H1 (cell line): Measurements from ENCODE around the gene SCYL1. TPM values are rescaled to one million over a fixed set of nuclear protein-coding genes. Genes with fewer than 3 reads are reported as not detected.

Experiments
- CTCF ChIA-PET: fragments of 300-600 bp; sonication (Branson Sonifier 250); formaldehyde crosslinking; loops from one replicate; lab custom pipeline; 2021; ENCODE audit not compliant: partially characterized antibody; lab: Charles Lee
- POLR2A ChIA-PET: fragments of 300-600 bp; sonication (Branson Sonifier 250); formaldehyde crosslinking; loops from one replicate; lab custom pipeline; 2021; ENCODE audit warnings: inconsistent platforms; ENCODE audit not compliant: partially characterized antibody; lab: Charles Lee
- DNase-seq, 2 experiments: peaks; one replicate each; pipeline versions ENCODE4 v3.0.0 to v3.0.0-alpha.2; 2010 to 2022; ENCODE audit warnings: low spot score in 2 of 2, low read depth in 1 of 2, mixed read lengths in 1 of 2
- FAIRE-seq: peaks from 2 replicates; lab custom pipeline; 2011; peaks lifted over from hg19 to GRCh38; lab: Jason Lieb, UNC
- H2AFZ ChIP-seq: 2 replicates; pipeline ENCODE4 v1.8.1; 2012; ENCODE audit warnings: low read length, inconsistent platforms
- H2AK5ac ChIP-seq: 2 replicates; pipeline ENCODE4 v1.6.1; 2013; ENCODE audit warnings: low read depth, low read length
- H2BK120ac ChIP-seq: replicated peaks from 2 replicates; pipeline ENCODE3; 2013; ENCODE audit warnings: low read depth, low read length, inconsistent platforms
- H2BK12ac ChIP-seq: 2 replicates; pipeline ENCODE4 v1.6.1; 2013; ENCODE audit warnings: low read depth, low read length
- H2BK15ac ChIP-seq: 2 replicates; pipeline ENCODE4 v1.6.1; 2013; ENCODE audit warnings: low read length
- H2BK20ac ChIP-seq: 2 replicates; pipeline ENCODE4 v1.6.1; 2013; ENCODE audit warnings: low read length
- H2BK5ac ChIP-seq: 2 replicates; pipeline ENCODE4 v1.6.1; 2013; ENCODE audit warnings: low read depth, low read length
- H3K14ac ChIP-seq: 2 replicates; pipeline ENCODE4 v1.6.1; 2013; ENCODE audit warnings: inconsistent platforms; ENCODE audit not compliant: insufficient read length
- H3K18ac ChIP-seq: 2 replicates; pipeline ENCODE4 v1.6.1; 2013; ENCODE audit warnings: low read length; ENCODE audit errors: extremely low read depth
- H3K23ac ChIP-seq: 2 replicates; pipeline ENCODE4 v1.6.1; 2013; ENCODE audit warnings: inconsistent platforms; ENCODE audit not compliant: insufficient read length
- H3K23me2 ChIP-seq: 2 replicates; pipeline ENCODE4 v1.6.1; 2013; ENCODE audit warnings: low read depth, low read length
- H3K27ac ChIP-seq: 2 replicates; pipeline ENCODE4 v1.6.1; 2011; ENCODE audit warnings: low read depth, low read length, inconsistent platforms
- H3K27me3 ChIP-seq, 4 experiments: replicated peaks in 1 of 4; 1 replicate in 1 of 4; 2 replicates in 3 of 4; pipeline versions ENCODE4 v1.6.1 to v1.8.1; 2011 to 2013; ENCODE audit warnings: low read length in 3 of 4, mild to moderate bottlenecking in 3 of 4, inconsistent platforms in 2 of 4, mixed read lengths in 2 of 4, moderate library complexity in 1 of 4; ENCODE audit not compliant: control insufficient read depth in 3 of 4, insufficient read depth in 3 of 4; ENCODE audit errors: extremely low read depth in 1 of 4
- H3K36me3 ChIP-seq, 4 experiments: 2 replicates each; pipeline versions ENCODE4 v1.6.1 to v1.8.1; 2011 to 2013; ENCODE audit warnings: mild to moderate bottlenecking in 4 of 4, low read length in 3 of 4, moderate library complexity in 2 of 4, control low read depth in 1 of 4, inconsistent platforms in 1 of 4; ENCODE audit not compliant: insufficient read depth in 4 of 4, control insufficient read depth in 2 of 4
- H3K4ac ChIP-seq: replicated peaks from 2 replicates; pipeline ENCODE3; 2013; ENCODE audit warnings: low read length, low read depth, mixed read lengths, inconsistent platforms; ENCODE audit not compliant: insufficient read length
- H3K4me1 ChIP-seq, 4 experiments: replicated peaks in 1 of 4; 1 replicate in 1 of 4; 2 replicates in 3 of 4; pipeline versions ENCODE4 v1.6.1 to v1.8.1; 2011 to 2013; ENCODE audit warnings: low read length in 3 of 4, inconsistent platforms in 2 of 4, mixed read lengths in 1 of 4; ENCODE audit not compliant: insufficient read depth in 4 of 4, control insufficient read depth in 3 of 4
- H3K4me2 ChIP-seq, 2 experiments: 2 replicates each; pipeline versions ENCODE4 v1.6.1 to v1.8.1; 2011 to 2013; ENCODE audit warnings: low read depth in 2 of 2, low read length in 2 of 2, control low read depth in 1 of 2, inconsistent platforms in 1 of 2, mild to moderate bottlenecking in 1 of 2; ENCODE audit not compliant: insufficient read depth in 1 of 2
- H3K4me3 ChIP-seq, 4 experiments: fragments of 200-600, 300-600 bp in 1 of 4; sonication (generic), shearing (Covaris generic), sonication (Bioruptor Twin) in 1 of 4; 2 replicates each; pipeline versions ENCODE4 v1.5.1 to v1.8.1; 2011 to 2016; ENCODE audit warnings: low read length in 4 of 4, low read depth in 3 of 4, control low read depth in 2 of 4, inconsistent platforms in 2 of 4, mild to moderate bottlenecking in 2 of 4, mixed read lengths in 1 of 4, moderate library complexity in 1 of 4; ENCODE audit not compliant: insufficient read depth in 2 of 4; ENCODE audit errors: extremely low read depth in 1 of 4
- H3K56ac ChIP-seq: replicated peaks from 2 replicates; pipeline ENCODE3; 2013; ENCODE audit warnings: low read depth, mild to moderate bottlenecking, mixed read lengths, low read length, inconsistent platforms; ENCODE audit not compliant: insufficient read length
- H3K79me1 ChIP-seq: 2 replicates; pipeline ENCODE4 v1.6.1; 2013; ENCODE audit warnings: low read depth, low read length, control low read depth
- H3K79me2 ChIP-seq, 2 experiments: 2 replicates each; pipeline versions ENCODE4 v1.6.1 to v1.8.1; 2012 to 2013; ENCODE audit warnings: low read length in 2 of 2, mild to moderate bottlenecking in 2 of 2, inconsistent platforms in 1 of 2; ENCODE audit not compliant: insufficient read depth in 2 of 2, control insufficient read depth in 1 of 2
- H3K9ac ChIP-seq, 4 experiments: replicated peaks in 1 of 4; 1 replicate in 1 of 4; 2 replicates in 3 of 4; pipeline versions ENCODE4 v1.6.1 to v1.8.1; 2011 to 2013; ENCODE audit warnings: low read depth in 3 of 4, low read length in 3 of 4, control low read depth in 2 of 4, mild to moderate bottlenecking in 2 of 4, moderate library complexity in 2 of 4, inconsistent platforms in 1 of 4; ENCODE audit errors: extremely low read depth in 1 of 4
- H3K9me3 ChIP-seq, 2 experiments: 2 replicates each; pipeline versions ENCODE4 v1.6.1 to v1.8.1; 2012 to 2013; ENCODE audit warnings: mild to moderate bottlenecking in 2 of 2, moderate library complexity in 2 of 2, control low read depth in 1 of 2, inconsistent platforms in 1 of 2, low read depth in 1 of 2, low read length in 1 of 2, mixed read lengths in 1 of 2; ENCODE audit not compliant: insufficient read depth in 2 of 2
- H4K20me1 ChIP-seq, 2 experiments: replicated peaks in 1 of 2; 2 replicates each; pipeline versions ENCODE3 to v1.8.1; 2011 to 2013; ENCODE audit warnings: inconsistent platforms in 2 of 2, low read length in 2 of 2, mild to moderate bottlenecking in 1 of 2; ENCODE audit not compliant: insufficient read depth in 2 of 2, control insufficient read depth in 1 of 2
- H4K5ac ChIP-seq: 2 replicates; pipeline ENCODE4 v1.6.1; 2013; ENCODE audit warnings: low read length, low read depth, mixed read lengths, inconsistent platforms; ENCODE audit not compliant: insufficient read length
- H4K8ac ChIP-seq: 2 replicates; pipeline ENCODE4 v1.8.0; 2013; ENCODE audit warnings: mild to moderate bottlenecking, moderate library complexity, low read length, inconsistent platforms; ENCODE audit not compliant: insufficient read depth; ENCODE audit errors: extremely low read depth
- H4K91ac ChIP-seq: replicated peaks from 2 replicates; pipeline ENCODE3; 2013; ENCODE audit warnings: low read length, mixed read lengths, inconsistent platforms; ENCODE audit not compliant: insufficient read length
- ASH2L ChIP-seq: fragments of 200-600, 300-600 bp; sonication (generic); IDR thresholded peaks from one replicate; pipeline ENCODE4 v1.7.1; 2017; ENCODE audit warnings: low read length
- BRCA1 ChIP-seq: IDR thresholded peaks from 2 replicates; pipeline ENCODE4 v1.6.1; 2012; ENCODE audit warnings: low read depth, low read length, improper control_type of control experiment
- CBX8 ChIP-seq: fragments of 300-800, 300-1000 bp; sonication (generic); IDR thresholded peaks from 2 replicates; pipeline ENCODE4 v1.7.1; 2016; ENCODE audit warnings: low read depth, low read length, borderline replicate concordance
- CTBP2 ChIP-seq: IDR thresholded peaks from 2 replicates; pipeline ENCODE4 v1.7.0; 2011; ENCODE audit warnings: borderline replicate concordance, mild to moderate bottlenecking, moderate library complexity, mixed read lengths, low read length; ENCODE audit not compliant: insufficient read depth, insufficient read length
- KDM4A ChIP-seq: IDR thresholded peaks from one replicate; pipeline ENCODE4 v1.7.1; 2012; ENCODE audit warnings: low read depth, mild to moderate bottlenecking, moderate library complexity, low read length, inconsistent platforms; ENCODE audit not compliant: severe bottlenecking
- NRF1 ChIP-seq: IDR thresholded peaks from 2 replicates; pipeline ENCODE4 v1.6.1; 2011; ENCODE audit warnings: mild to moderate bottlenecking, low read depth, low read length, improper control_type of control experiment
- RAD21 ChIP-seq, 2 experiments: IDR thresholded peaks in 1 of 2; conservative IDR thresholded peaks in 1 of 2; 2 replicates each; pipeline ENCODE4 v1.6.1; 2011; ENCODE audit warnings: low read depth in 2 of 2, low read length in 2 of 2, improper control_type of control experiment in 1 of 2, inconsistent platforms in 1 of 2, mild to moderate bottlenecking in 1 of 2, moderate library complexity in 1 of 2
- SIRT6 ChIP-seq: IDR thresholded peaks from one replicate; pipeline ENCODE4 v1.7.1; 2012; ENCODE audit warnings: low read length, inconsistent platforms
- SUZ12 ChIP-seq: fragments of 200-600 bp; sonication (generic); IDR thresholded peaks from 2 replicates; pipeline ENCODE4 v1.6.1; 2012; ENCODE audit warnings: mild to moderate bottlenecking, inconsistent platforms, low read length, moderate library complexity, mixed read lengths
- TCF12 ChIP-seq: IDR thresholded peaks from 2 replicates; pipeline ENCODE4 v1.6.1; 2011; ENCODE audit warnings: low read depth, mild to moderate bottlenecking, low read length
- WGBS, 2 experiments: shearing (Covaris generic) in 1 of 2; methylation state at CpG; one replicate each; pipeline versions ENCODE4 v1.1.6 to v1.1.7; 2013 to 2015; ENCODE audit warnings: low lambda C conversion rate in 2 of 2, mixed read lengths in 2 of 2, inconsistent platforms in 1 of 2, low coverage in 1 of 2, missing lambda C conversion rate in 1 of 2; ENCODE audit not compliant: insufficient replicate concordance in 2 of 2, insufficient coverage in 1 of 2, insufficient read length in 1 of 2; ENCODE audit errors: extremely low coverage in 1 of 2, missing lambda C conversion rate in 1 of 2; 5-methylcytosine and 5-hydroxymethylcytosine counted together
- polyA plus RNA-seq, 7 experiments: library from polyadenylated mRNA; depleted of rRNA in 3 of 7; stranded (reverse) in 5 of 7; unstranded in 2 of 7; fragments of >200 nt in 5 of 7; fragments of 200-250 nt in 2 of 7; gene quantifications; 1 replicate in 5 of 7; 2 replicates in 1 of 7; 4 replicates in 1 of 7; pipeline versions ENCODE4 v1.2.1 to v1.2.3, GENCODE V29; 2011 to 2013; ENCODE audit warnings: missing spikeins in 2 of 7, mixed read lengths in 2 of 7
- total RNA-seq: library from RNA; stranded (reverse); fragmentation: NEBNext Ultra II Directional; extraction: Animal tissue kit (Norgen Biotek cat#: 25700); gene quantifications from 2 replicates; pipeline ENCODE4 v1.2.1, GENCODE V29; 2021

The SCYL1 gene
- total and polyA plus RNA-seq, 2 of the 8 experiments (the other 6 are each of a cell fraction or from before 2014, with no cell fraction given) = 59.8 to 77.7 TPM

DNA sequence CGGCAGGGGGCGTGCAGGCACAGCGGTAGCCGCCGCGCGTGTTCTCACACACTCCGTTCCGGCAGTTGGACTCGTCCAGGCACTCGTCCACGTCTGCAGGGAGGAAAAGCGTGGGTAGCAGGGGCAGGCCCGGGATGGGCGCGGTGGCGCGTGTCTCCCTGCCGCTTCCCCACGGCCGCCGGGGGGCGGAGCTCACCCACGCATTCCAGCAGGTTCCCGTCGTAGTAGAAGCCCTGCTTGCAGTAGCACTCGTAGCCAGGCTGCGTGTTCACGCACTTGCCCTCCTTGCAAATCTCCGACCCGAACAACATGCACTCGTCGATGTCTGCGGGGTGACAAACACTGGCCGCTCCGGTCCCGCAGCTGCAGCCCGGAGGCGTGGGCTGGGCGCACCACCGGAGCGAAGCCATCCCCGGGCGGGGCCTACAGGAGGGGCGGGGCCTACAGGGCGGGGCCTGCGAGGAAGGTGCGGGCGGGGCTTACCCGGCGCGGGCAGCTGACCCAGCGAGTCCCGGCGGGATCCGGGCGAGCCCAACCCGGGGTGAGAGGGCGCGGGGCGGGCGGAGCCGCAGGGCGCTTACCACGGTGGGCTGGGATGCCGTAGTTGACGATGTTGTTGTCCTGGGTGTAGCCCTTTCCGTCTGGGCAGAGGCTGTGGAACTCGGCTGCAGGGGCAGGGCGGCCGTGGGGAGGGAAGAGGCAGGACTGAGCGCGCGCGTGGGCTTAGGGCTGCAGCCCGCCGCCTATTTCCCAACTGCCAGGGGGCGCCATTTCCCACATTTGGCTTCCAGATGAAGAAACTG lies 15.6 kb downstream of the SCYL1 start:
- H3K14ac ChIP-seq = no peak overlapping the region
- peaks cover 0 to 4% (median 0%) of the 10 kb centered on the region in 4 experiments; a peak in 3 of 8 replicates for H3K36me3 ChIP-seq
- H4K8ac ChIP-seq = peak overlapping the region; percentile 90
- H2BK120ac ChIP-seq = no peak overlapping the region
- FAIRE-seq (no peak), DNase-seq (peak in 1 of 2 experiments; percentile 98)
- H3K4me2 ChIP-seq = peak overlapping the region; percentile 64 to 89
- POLR2A ChIA-PET = interaction anchor here (0.6 to 5.2 kb wide), 26 partner anchors 8 to 662 kb away, joined by 3 to 62 read pairs (median 3); partner anchors contain the start of genes EHBP1L1, EHD1, FAM89B and MALAT1
- no peak overlapping the region for H3K4ac ChIP-seq
- H3K79me1 ChIP-seq = no peaks in the 10 kb centered on the region
- H3K9me3 ChIP-seq = no peaks in the 10 kb centered on the region
- WGBS, 2 experiments = 5% methylated on average over 28 of the region's 78 CpGs; no CpG with 5 or more reads in 1 of the 2 experiments
- H2AK5ac ChIP-seq = no peak overlapping the region
- peaks cover 0 to 37% (median 21%) of the 10 kb centered on the region in 4 experiments; a peak in 6 of 7 replicates for H3K27me3 ChIP-seq
- no peak overlapping the region; the same call in 1 of the 2 replicates for H2AFZ ChIP-seq
- H2BK15ac ChIP-seq = peak overlapping the region; percentile 72; the same call in 1 of the 2 replicates
- H4K5ac ChIP-seq = peak overlapping the region; percentile 89
- H3K27ac ChIP-seq = no peak overlapping the region
- peak overlapping the region in 2 of 4 experiments; percentile 16 to 43; a peak in 1 of 7 replicates for H3K9ac ChIP-seq
- H2BK5ac ChIP-seq = peak overlapping the region; percentile 78
- peaks cover 0 to 9% (median 1%) of the 10 kb centered on the region in 4 experiments; a peak in 5 of 7 replicates for H3K4me1 ChIP-seq
- H4K91ac ChIP-seq = no peak overlapping the region
- peak overlapping the region; percentile 95 for H3K18ac ChIP-seq
- H2BK20ac ChIP-seq = no peak overlapping the region
- peaks cover 19% of the 10 kb centered on the region for H3K23me2 ChIP-seq
- H2BK12ac ChIP-seq = peak overlapping the region; percentile 71; the same call in 1 of the 2 replicates
- peak overlapping the region; percentile 32 to 68 (median 46) for H3K4me3 ChIP-seq
- H3K56ac ChIP-seq = no peak overlapping the region
- CTCF ChIA-PET = interaction anchor here (0.6 to 10.5 kb wide), 36 partner anchors 8 to 382 kb away, joined by 3 to 284 read pairs (median 4); partner anchors contain the start of genes EHBP1L1, FAM89B, KCNK7 and LTBP3
- H3K79me2 ChIP-seq = no peaks in the 10 kb centered on the region
- peaks cover 3 to 18% of the 10 kb centered on the region in 2 experiments for H4K20me1 ChIP-seq
- H3K23ac ChIP-seq = no peak overlapping the region
- TF ChIP-seq TCF12 (no peak), CTBP2 (no peak), CBX8 (no peak), KDM4A (peak; percentile 77), SIRT6 (no peak), BRCA1 (no peak), RAD21 (IDR thresholded peaks at IDR 0.05 in 1 of 2, conservative IDR thresholded peaks at IDR 0.05 in 1 of 2; ENCODE audit: low read depth in 2 of 2, low read length in 2 of 2) (peak; percentile 74 to 81), ASH2L (peak; percentile 14), SUZ12 (no peak; the same call in 1 of the 2 replicates), NRF1 (no peak)
